Panc1 (cell line): ENCODE measurements around the gene CNST. TPM values are rescaled to one million over a fixed set of nuclear protein-coding genes. Genes with fewer than 3 reads are reported as not detected.
"Not testable (repeated sequence)": the region's sequence is repeated elsewhere in the genome, so short reads cannot be mapped to it uniquely, and the experiment has no call there.

Source experiments
- ATAC-seq: fragments of 200-7000 bp; cut with Tn5 transposase; 2 replicates; pipeline ENCODE4 v1.9.1; 2020; ENCODE audit warnings: mild to moderate bottlenecking, moderate library complexity
- BruUV-seq: library from RNA; stranded (reverse); fragments of 400-500 nt; replicated peaks from 2 replicates; lab custom pipeline; 2021; lab: Mats Ljungman, UMichigan
- CTCF ChIA-PET: fragments of 300-600 bp; sonication (Branson Sonifier 250); formaldehyde crosslinking; loops from one replicate; lab custom pipeline; 2022; ENCODE audit warnings: antibody characterized with exemption; lab: Charles Lee
- POLR2A ChIA-PET: fragments of 300-600 bp; sonication (Branson Sonifier 250); formaldehyde crosslinking; loops from one replicate; lab custom pipeline; 2022; ENCODE audit warnings: antibody characterized with exemption; lab: Charles Lee
- DNase-seq: peaks from one replicate; pipeline ENCODE4 v3.0.0-alpha.2; 2010; ENCODE audit warnings: low read depth, low spot score
- H3K27ac ChIP-seq: 2 replicates; pipeline ENCODE4 v1.5.1; 2011; ENCODE audit warnings: mild to moderate bottlenecking, low read length, inconsistent platforms
- H3K27me3 ChIP-seq: fragments of 200-500 bp; sonication (Bioruptor generic); 2 replicates; pipeline ENCODE4 v1.6.0; 2014; ENCODE audit warnings: low read length, inconsistent platforms; ENCODE audit not compliant: control insufficient read depth, insufficient read depth
- H3K36me3 ChIP-seq: fragments of 200-500 bp; sonication (Bioruptor generic); 2 replicates; pipeline ENCODE4 v1.5.1; 2014; ENCODE audit warnings: inconsistent platforms, mild to moderate bottlenecking, low read length, moderate library complexity; ENCODE audit not compliant: control insufficient read depth, insufficient read depth
- H3K4me1 ChIP-seq: 2 replicates; pipeline ENCODE4 v1.5.1; 2011; ENCODE audit warnings: inconsistent platforms, mild to moderate bottlenecking, low read length, moderate library complexity; ENCODE audit not compliant: control insufficient read depth, insufficient read depth
- H3K4me3 ChIP-seq, 2 experiments: 2 replicates each; pipeline ENCODE4 v1.5.1; 2011 to 2012; ENCODE audit warnings: low read depth in 2 of 2, low read length in 2 of 2, mild to moderate bottlenecking in 2 of 2, inconsistent platforms in 1 of 2, moderate library complexity in 1 of 2
- H3K9me3 ChIP-seq: fragments of 200-500 bp; sonication (Bioruptor generic); 2 replicates; pipeline ENCODE4 v1.5.1; 2014; ENCODE audit warnings: low read depth, mild to moderate bottlenecking, inconsistent platforms, low read length, moderate library complexity; ENCODE audit not compliant: control insufficient read depth, insufficient read depth
- POLR2AphosphoS5 ChIP-seq: IDR thresholded peaks from 2 replicates; pipeline ENCODE4 v1.6.1; 2012; ENCODE audit warnings: mild to moderate bottlenecking, low read depth, low read length, moderate library complexity
- SIN3A ChIP-seq: IDR thresholded peaks from 2 replicates; pipeline ENCODE4 v1.6.1; 2012; ENCODE audit warnings: low read depth, mild to moderate bottlenecking, low read length, moderate library complexity, borderline replicate concordance; ENCODE audit not compliant: insufficient read depth
- TCF7L2 ChIP-seq: IDR thresholded peaks from 2 replicates; pipeline ENCODE4 v1.6.1; 2011; ENCODE audit warnings: mild to moderate bottlenecking, low read depth, low read length, inconsistent platforms
- in situ Hi-C: cut with HindIII; loops from 2 replicates; pipeline ENCODE4 v1.10.0; 2016; ENCODE audit warnings: low sequenced_read_pairs, low pct_unique_long_range_greater_than_20kb
- intact Hi-C: fragments of 100-400 bp; cut with micrococcal nuclease; formaldehyde crosslinking; loops from one replicate; pipeline ENCODE4 v1.10.0; 2022; ENCODE audit not compliant: unreplicated experiment
- total RNA-seq: library from RNA; stranded (reverse); gene quantifications from one replicate; pipeline ENCODE4 v1.2.1, GENCODE V29; 2021; ENCODE audit not compliant: unreplicated experiment
- TF ChIP-seq, protein P1 (sequence below): fragments of 450-650 bp; IDR thresholded peaks from 2 replicates; pipeline ENCODE4 v1.5.1; 2017; ENCODE audit warnings: mild to moderate bottlenecking
- TF ChIP-seq, protein P2 (sequence below), 2 experiments: IDR thresholded peaks; 2 replicates each; pipeline ENCODE4 v1.6.1; 2011 to 2012; ENCODE audit warnings: low read depth in 2 of 2, control low read depth in 1 of 2, low read length in 1 of 2, mild to moderate bottlenecking in 1 of 2, moderate library complexity in 1 of 2; ENCODE audit not compliant: insufficient read depth in 1 of 2

Gene CNST
- total RNA-seq, 1 experiment from 2014 or later = 18.5 TPM

DNA sequence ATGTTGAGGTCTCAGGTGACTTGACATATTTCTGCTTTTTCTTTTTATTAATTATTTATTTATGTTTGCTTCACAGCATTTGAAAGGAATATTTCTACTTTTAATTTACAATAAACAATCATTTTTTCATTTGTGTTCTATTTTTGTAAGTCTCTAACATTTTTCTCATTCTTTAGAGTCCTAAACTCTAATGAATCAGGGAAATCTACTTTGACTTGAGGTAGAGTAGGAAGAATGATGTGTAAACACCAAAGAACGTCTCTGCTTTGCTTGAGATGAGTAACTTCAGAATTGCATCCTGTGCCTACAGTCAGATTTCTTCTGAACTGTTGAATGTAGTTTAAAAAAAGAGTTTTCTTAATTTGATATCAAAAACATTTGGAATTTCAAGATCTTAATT is 65.2 kb downstream of the CNST start:
- Histone ChIP-seq H3K4me3 (no peak overlapping the region), H3K36me3 (no peaks in the 10 kb centered on the region; the same call in 1 of the 2 replicates), H3K27me3 (no peaks in the 10 kb centered on the region), H3K4me1 (no peaks in the 10 kb centered on the region), H3K27ac (no peak overlapping the region), H3K9me3 (no peaks in the 10 kb centered on the region)
- POLR2A ChIA-PET = no interaction called here
- intact Hi-C loops = no loop called here
- CTCF ChIA-PET = no interaction called here
- BruUV-seq = no TSS peak
- in situ Hi-C loops = no loop called here
- DNase-seq = no peak
- ATAC-seq = no peak
- TF ChIP-seq, protein P1, sequence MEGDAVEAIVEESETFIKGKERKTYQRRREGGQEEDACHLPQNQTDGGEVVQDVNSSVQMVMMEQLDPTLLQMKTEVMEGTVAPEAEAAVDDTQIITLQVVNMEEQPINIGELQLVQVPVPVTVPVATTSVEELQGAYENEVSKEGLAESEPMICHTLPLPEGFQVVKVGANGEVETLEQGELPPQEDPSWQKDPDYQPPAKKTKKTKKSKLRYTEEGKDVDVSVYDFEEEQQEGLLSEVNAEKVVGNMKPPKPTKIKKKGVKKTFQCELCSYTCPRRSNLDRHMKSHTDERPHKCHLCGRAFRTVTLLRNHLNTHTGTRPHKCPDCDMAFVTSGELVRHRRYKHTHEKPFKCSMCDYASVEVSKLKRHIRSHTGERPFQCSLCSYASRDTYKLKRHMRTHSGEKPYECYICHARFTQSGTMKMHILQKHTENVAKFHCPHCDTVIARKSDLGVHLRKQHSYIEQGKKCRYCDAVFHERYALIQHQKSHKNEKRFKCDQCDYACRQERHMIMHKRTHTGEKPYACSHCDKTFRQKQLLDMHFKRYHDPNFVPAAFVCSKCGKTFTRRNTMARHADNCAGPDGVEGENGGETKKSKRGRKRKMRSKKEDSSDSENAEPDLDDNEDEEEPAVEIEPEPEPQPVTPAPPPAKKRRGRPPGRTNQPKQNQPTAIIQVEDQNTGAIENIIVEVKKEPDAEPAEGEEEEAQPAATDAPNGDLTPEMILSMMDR = no peak
- TF ChIP-seq TCF7L2 = no peak
- TF ChIP-seq SIN3A = no peak
- TF ChIP-seq, protein P2, sequence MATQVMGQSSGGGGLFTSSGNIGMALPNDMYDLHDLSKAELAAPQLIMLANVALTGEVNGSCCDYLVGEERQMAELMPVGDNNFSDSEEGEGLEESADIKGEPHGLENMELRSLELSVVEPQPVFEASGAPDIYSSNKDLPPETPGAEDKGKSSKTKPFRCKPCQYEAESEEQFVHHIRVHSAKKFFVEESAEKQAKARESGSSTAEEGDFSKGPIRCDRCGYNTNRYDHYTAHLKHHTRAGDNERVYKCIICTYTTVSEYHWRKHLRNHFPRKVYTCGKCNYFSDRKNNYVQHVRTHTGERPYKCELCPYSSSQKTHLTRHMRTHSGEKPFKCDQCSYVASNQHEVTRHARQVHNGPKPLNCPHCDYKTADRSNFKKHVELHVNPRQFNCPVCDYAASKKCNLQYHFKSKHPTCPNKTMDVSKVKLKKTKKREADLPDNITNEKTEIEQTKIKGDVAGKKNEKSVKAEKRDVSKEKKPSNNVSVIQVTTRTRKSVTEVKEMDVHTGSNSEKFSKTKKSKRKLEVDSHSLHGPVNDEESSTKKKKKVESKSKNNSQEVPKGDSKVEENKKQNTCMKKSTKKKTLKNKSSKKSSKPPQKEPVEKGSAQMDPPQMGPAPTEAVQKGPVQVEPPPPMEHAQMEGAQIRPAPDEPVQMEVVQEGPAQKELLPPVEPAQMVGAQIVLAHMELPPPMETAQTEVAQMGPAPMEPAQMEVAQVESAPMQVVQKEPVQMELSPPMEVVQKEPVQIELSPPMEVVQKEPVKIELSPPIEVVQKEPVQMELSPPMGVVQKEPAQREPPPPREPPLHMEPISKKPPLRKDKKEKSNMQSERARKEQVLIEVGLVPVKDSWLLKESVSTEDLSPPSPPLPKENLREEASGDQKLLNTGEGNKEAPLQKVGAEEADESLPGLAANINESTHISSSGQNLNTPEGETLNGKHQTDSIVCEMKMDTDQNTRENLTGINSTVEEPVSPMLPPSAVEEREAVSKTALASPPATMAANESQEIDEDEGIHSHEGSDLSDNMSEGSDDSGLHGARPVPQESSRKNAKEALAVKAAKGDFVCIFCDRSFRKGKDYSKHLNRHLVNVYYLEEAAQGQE (IDR thresholded peaks at IDR 0.05; ENCODE audit: insufficient read depth in 1 of 2, low read depth in 2 of 2, low read length in 1 of 2) = no peak
- TF ChIP-seq POLR2AphosphoS5 = no peak

DNA sequence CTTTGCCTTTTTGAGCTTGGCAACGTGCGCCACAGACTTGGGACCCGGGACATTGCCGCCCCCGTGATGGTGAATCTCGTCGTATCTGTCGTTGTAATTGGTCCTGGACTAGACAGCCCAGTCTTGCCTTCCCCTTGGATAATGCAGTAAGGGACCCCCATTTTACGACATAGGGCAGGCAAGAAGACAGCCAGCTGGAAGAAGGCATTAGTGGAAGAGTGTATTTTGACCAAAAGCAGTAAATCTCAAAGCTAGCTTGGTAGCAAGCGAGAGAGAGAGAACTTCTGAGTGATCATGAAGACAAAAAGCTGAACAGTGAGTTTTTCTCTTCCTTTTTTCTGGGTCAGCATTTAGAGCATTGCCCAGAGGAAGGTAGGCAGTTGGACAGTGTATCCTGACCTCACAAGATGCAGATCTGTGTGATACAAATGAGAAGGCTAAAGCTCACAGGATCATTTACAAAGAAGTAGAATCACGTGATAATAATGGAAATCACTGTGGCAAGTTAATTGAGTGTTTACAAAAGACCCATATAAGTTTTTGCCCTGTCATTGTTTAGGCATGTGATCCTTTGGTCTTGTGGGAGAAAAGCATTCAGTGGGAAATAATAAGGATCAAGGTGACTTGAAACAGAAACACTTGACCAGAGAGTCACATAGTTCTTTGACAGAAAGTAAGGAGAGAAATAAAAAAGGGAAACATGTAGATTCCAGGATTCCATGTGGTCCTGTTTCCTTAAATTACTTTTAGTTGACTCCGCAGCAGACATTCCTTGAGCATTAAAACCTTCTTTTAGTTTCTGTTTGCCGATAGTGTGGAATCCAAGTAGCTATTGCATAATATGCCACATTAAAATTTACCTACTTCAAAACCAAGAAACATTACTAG is 66.3 kb downstream of the CNST start:
- H3K27me3 ChIP-seq = no peaks in the 10 kb centered on the region
- no TSS peak for BruUV-seq
- no peaks in the 10 kb centered on the region; the same call in 1 of the 2 replicates for H3K36me3 ChIP-seq
- no peaks in the 10 kb centered on the region for H3K4me1 ChIP-seq
- no peaks in the 10 kb centered on the region for H3K9me3 ChIP-seq
- intact Hi-C loops (no loop called here), in situ Hi-C loops (no loop called here)
- ATAC-seq = no peak
- ChIA-PET CTCF (interaction anchor here (0.9 kb wide), 1 partner anchor 30 kb away, joined by 5 read pairs; no protein-coding TSS in a partner anchor), POLR2A (no interaction called here)
- no peak overlapping the region for H3K27ac ChIP-seq
- no peak for DNase-seq
- TF ChIP-seq TCF7L2 (no peak), POLR2AphosphoS5 (no peak), SIN3A (no peak)
- TF ChIP-seq, protein P2 (IDR thresholded peaks at IDR 0.05; ENCODE audit: insufficient read depth in 1 of 2, low read depth in 2 of 2, low read length in 1 of 2) = no peak
- TF ChIP-seq, protein P1 = no peak
- H3K4me3 ChIP-seq = no peak overlapping the region

DNA sequence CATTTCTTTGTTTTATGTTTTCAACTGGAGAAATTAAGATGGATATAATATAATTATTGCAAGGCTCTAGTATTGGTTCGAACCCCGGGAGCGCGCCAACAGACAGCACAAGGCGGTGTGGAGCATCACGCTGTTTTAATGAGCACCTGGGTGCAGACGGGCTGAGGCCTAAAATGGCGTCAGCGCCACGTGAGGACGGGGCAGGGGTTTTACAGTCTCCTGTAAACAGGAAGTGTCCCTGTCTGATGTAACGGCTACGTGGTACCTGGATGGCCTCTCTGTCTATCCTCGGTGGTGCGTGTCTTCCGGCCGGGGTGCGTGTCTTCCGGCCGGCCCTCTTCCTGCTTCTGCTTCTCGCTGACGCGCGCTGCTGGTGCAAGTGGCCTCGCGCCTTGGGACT is 68.4 kb downstream of the CNST start:
- intact Hi-C loops, H3K9me3 ChIP-seq, H3K27ac ChIP-seq, H3K4me3 ChIP-seq, H3K27me3 ChIP-seq, in situ Hi-C loops, ATAC-seq, CTCF ChIA-PET, H3K36me3 ChIP-seq, H3K4me1 ChIP-seq, POLR2A ChIA-PET, BruUV-seq, DNase-seq: not testable (repeated sequence)
